HepG2 (cell line): Measurements from ENCODE around the gene C20orf204. TPM values are rescaled to one million over a fixed set of nuclear protein-coding genes. Genes with fewer than 3 reads are reported as not detected.

Experiments used
- ADNP ChIP-seq: sonication (generic); formaldehyde crosslinking; IDR thresholded peaks from 2 replicates; pipeline ENCODE4 v1.4.0; 2020; ENCODE audit warnings: missing genetic modification reagents
- BORCS8-MEF2B ChIP-seq: sonication (generic); formaldehyde crosslinking; IDR thresholded peaks from 2 replicates; pipeline ENCODE4 v1.8.0; 2022; ENCODE audit warnings: mild to moderate bottlenecking, missing genetic modification reagents
- HCFC1 ChIP-seq: fragments of 150-350 bp; IDR thresholded peaks from 2 replicates; pipeline ENCODE4 v1.6.1; 2014; ENCODE audit warnings: low read depth, low read length
- HMGA1 ChIP-seq: sonication (generic); formaldehyde crosslinking; conservative IDR thresholded peaks from 2 replicates; pipeline ENCODE4 v1.4.0; 2020; ENCODE audit warnings: missing genetic modification reagents
- JUNB ChIP-seq: sonication (generic); formaldehyde crosslinking; IDR thresholded peaks from 2 replicates; pipeline ENCODE4 v1.8.0; 2022; ENCODE audit warnings: missing genetic modification reagents, mild to moderate bottlenecking, borderline replicate concordance
- MAZ ChIP-seq, 2 experiments: sonication (generic) in 1 of 2; formaldehyde crosslinking in 1 of 2; IDR thresholded peaks; 2 replicates each; pipeline versions ENCODE4 v1.5.0 to v1.6.1; 2012 to 2020; ENCODE audit warnings: low read depth in 2 of 2, mild to moderate bottlenecking in 2 of 2, borderline replicate concordance in 1 of 2, improper control_type of control experiment in 1 of 2, low read length in 1 of 2, missing genetic modification reagents in 1 of 2, moderate library complexity in 1 of 2
- NFKB2 ChIP-seq: sonication (generic); formaldehyde crosslinking; IDR thresholded peaks from 2 replicates; pipeline ENCODE4 v1.4.0; 2020; ENCODE audit warnings: missing genetic modification reagents, borderline replicate concordance
- SYNCRIP ChIP-seq: fragments of 200-400 bp; formaldehyde crosslinking; IDR thresholded peaks from 2 replicates; pipeline ENCODE4 v1.6.1; 2018; ENCODE audit warnings: mild to moderate bottlenecking, low read depth, low read length; ENCODE audit not compliant: insufficient read depth
- TBX2 ChIP-seq: sonication (generic); formaldehyde crosslinking; IDR thresholded peaks from 2 replicates; pipeline ENCODE4 v1.5.0; 2020; ENCODE audit warnings: missing genetic modification reagents, mild to moderate bottlenecking, borderline replicate concordance
- TRAFD1 ChIP-seq: sonication (generic); formaldehyde crosslinking; IDR thresholded peaks from 2 replicates; pipeline ENCODE4 v1.5.1; 2020; ENCODE audit warnings: missing genetic modification reagents, mild to moderate bottlenecking, borderline replicate concordance
- ZEB1 ChIP-seq: IDR thresholded peaks from 2 replicates; pipeline ENCODE4 v1.6.1; 2012; ENCODE audit warnings: mild to moderate bottlenecking, low read depth, inconsistent platforms; ENCODE audit not compliant: insufficient replicate concordance
- ZMYM2 ChIP-seq: sonication (generic); formaldehyde crosslinking; IDR thresholded peaks from 2 replicates; pipeline ENCODE4 v1.8.0; 2022; ENCODE audit warnings: mild to moderate bottlenecking, missing genetic modification reagents
- ZNF205 ChIP-seq: IDR thresholded peaks from 2 replicates; pipeline ENCODE4 v1.6.1; 2018; ENCODE audit warnings: missing biosample characterization, missing genetic modification reagents
- ZNF230 ChIP-seq: sonication (generic); formaldehyde crosslinking; IDR thresholded peaks from 2 replicates; pipeline ENCODE4 v1.4.0; 2020; ENCODE audit warnings: mild to moderate bottlenecking, missing genetic modification reagents
- ZNF253 ChIP-seq: sonication (generic); formaldehyde crosslinking; IDR thresholded peaks from 2 replicates; pipeline ENCODE4 v1.8.0; 2022; ENCODE audit warnings: mild to moderate bottlenecking, missing genetic modification reagents, borderline replicate concordance
- ZNF362 ChIP-seq: sonication (generic); formaldehyde crosslinking; IDR thresholded peaks from 2 replicates; pipeline ENCODE4 v1.4.0; 2020; ENCODE audit warnings: missing genetic modification reagents, mild to moderate bottlenecking, borderline replicate concordance
- ZNF672 ChIP-seq: sonication (generic); formaldehyde crosslinking; IDR thresholded peaks from 2 replicates; pipeline ENCODE4 v1.8.1; 2022; ENCODE audit warnings: missing genetic modification reagents
- ZNF781 ChIP-seq: sonication (generic); formaldehyde crosslinking; IDR thresholded peaks from 2 replicates; pipeline ENCODE4 v1.5.1; 2020; ENCODE audit warnings: borderline replicate concordance, mild to moderate bottlenecking, missing genetic modification reagents; ENCODE audit errors: not compliant biosample characterization
- ZNF792 ChIP-seq: IDR thresholded peaks from 2 replicates; pipeline ENCODE4 v1.6.1; 2016
- ZSCAN25 ChIP-seq: sonication (generic); formaldehyde crosslinking; IDR thresholded peaks from 2 replicates; pipeline ENCODE4 v1.8.0; 2022; ENCODE audit warnings: mild to moderate bottlenecking, missing genetic modification reagents
- polyA plus RNA-seq, 8 experiments: library from polyadenylated mRNA; depleted of rRNA in 3 of 8; stranded (reverse) in 7 of 8; unstranded in 1 of 8; fragments of >200 nt; fragmentation: Illumina TruSeq in 4 of 8; extraction: Trizol in 4 of 8; gene quantifications; 2 replicates each; pipeline versions ENCODE4 v1.2.1 to v1.2.3, GENCODE V29; 2011 to 2016; ENCODE audit warnings: low read depth in 4 of 8, missing spikeins in 1 of 8, mixed read lengths in 1 of 8; ENCODE audit not compliant: insufficient read depth in 1 of 8
- total RNA-seq, 5 experiments: library from RNA; depleted of rRNA; stranded (reverse); fragments of >200 nt; fragmentation: Illumina TruSeq; extraction: Trizol; gene quantifications; 2 replicates each; pipeline ENCODE4 v1.2.3, GENCODE V29; 2016; ENCODE audit warnings: low read depth in 1 of 5
- TF ChIP-seq, protein P1 (sequence below): sonication (generic); formaldehyde crosslinking; IDR thresholded peaks from 2 replicates; pipeline ENCODE4 v1.5.0; 2020; ENCODE audit warnings: missing genetic modification reagents
- TF ChIP-seq, protein P2 (sequence below): sonication (generic); formaldehyde crosslinking; IDR thresholded peaks from 2 replicates; pipeline ENCODE4 v1.4.0; 2020; ENCODE audit warnings: missing genetic modification reagents
- TF ChIP-seq, protein P3 (sequence below): conservative IDR thresholded peaks from 2 replicates; pipeline ENCODE4 v1.6.1; 2018; ENCODE audit warnings: missing genetic modification reagents

The C20orf204 gene
- total and polyA plus RNA-seq, 2 of the 13 experiments (the other 11 are each of a cell fraction or from before 2014, with no cell fraction given) = 22.1 to 80.0 TPM

DNA sequence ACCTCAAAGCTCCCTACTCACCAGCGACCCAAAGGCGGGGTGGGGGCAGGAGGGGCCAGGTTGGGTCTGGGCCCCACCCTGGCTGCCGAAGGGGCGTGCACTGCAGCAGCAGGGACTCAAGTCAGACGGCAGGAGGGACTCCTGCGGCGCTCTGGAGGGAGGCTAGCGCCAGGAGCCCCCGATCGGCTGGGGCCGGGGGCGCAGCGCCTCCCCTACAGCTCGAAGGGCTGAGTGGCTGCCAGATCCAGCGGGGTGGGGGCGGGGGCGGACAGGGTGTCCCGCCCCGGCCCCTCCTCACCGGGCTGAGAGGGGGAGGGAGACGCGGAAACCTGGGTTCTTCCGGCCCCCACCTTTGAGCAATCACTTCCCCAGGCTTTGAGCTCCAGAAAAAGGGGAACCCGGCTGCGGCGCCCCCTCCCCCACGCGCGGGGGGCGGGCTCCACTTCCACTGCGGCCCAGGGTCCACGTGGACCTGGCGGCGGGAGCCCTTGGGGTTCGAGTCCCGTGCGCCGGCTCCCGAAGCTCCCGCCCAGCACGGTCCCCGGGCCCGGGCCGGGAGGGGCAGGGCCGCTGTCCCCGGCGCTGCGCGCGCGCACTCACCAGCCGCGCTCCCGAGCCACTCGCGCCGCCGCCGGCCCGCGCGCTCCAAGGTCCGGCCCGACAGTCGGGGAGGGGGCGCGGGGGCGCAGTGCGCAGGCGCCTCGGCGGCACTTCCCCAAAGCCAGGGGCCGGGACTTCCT is 43.5 kb downstream of the C20orf204 start, which contains the start of gene RGS19 (continued):
- TF ChIP-seq TRAFD1 (CRISPR knock-in tag) (no peak), JUNB (CRISPR knock-in tag) (no peak), ZNF792 (CRISPR knock-in tag) (no peak), TBX2 (CRISPR knock-in tag) (no peak), ZNF672 (CRISPR knock-in tag) (no peak), SYNCRIP (no peak), ZNF253 (CRISPR knock-in tag) (no peak), ZNF205 (peak; percentile 53; the same call in 1 of the 2 replicates), ZNF230 (no peak; the same call in 1 of the 2 replicates), HCFC1 (no peak), ZNF781 (CRISPR knock-in tag) (no peak), NFKB2 (CRISPR knock-in tag) (no peak), ZSCAN25 (no peak), ADNP (CRISPR knock-in tag) (peak; percentile 87; the same call in 1 of the 2 replicates), ZEB1 (no peak), BORCS8-MEF2B (CRISPR knock-in tag) (no peak), ZNF362 (CRISPR knock-in tag) (no peak), ZMYM2 (CRISPR knock-in tag) (no peak), MAZ (IDR thresholded peaks at IDR 0.05; ENCODE audit: borderline replicate concordance, low read depth, low read length) (peak; percentile 32), MAZ (CRISPR knock-in tag; IDR thresholded peaks at IDR 0.05; ENCODE audit: low read depth) (peak; percentile 55), HMGA1 (no peak)
- TF ChIP-seq, protein P1, sequence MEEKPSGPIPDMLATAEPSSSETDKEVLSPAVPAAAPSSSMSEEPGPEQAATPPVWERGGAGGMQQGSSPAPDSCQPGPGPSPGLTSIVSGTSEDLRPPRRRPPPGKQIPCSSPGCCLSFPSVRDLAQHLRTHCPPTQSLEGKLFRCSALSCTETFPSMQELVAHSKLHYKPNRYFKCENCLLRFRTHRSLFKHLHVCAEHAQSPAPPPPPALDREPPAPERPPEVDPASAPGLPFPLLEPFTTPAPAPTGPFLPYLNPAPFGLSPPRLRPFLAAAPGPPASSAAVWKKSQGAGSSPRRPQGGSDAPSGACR (CRISPR knock-in tag) = peak; percentile 80; the same call in 1 of the 2 replicates
- TF ChIP-seq, protein P2, sequence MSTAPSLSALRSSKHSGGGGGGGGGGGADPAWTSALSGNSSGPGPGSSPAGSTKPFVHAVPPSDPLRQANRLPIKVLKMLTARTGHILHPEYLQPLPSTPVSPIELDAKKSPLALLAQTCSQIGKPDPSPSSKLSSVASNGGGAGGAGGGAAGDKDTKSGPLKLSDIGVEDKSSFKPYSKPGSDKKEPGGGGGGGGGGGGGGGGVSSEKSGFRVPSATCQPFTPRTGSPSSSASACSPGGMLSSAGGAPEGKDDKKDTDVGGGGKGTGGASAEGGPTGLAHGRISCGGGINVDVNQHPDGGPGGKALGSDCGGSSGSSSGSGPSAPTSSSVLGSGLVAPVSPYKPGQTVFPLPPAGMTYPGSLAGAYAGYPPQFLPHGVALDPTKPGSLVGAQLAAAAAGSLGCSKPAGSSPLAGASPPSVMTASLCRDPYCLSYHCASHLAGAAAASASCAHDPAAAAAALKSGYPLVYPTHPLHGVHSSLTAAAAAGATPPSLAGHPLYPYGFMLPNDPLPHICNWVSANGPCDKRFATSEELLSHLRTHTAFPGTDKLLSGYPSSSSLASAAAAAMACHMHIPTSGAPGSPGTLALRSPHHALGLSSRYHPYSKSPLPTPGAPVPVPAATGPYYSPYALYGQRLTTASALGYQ (CRISPR knock-in tag) = no peak; the same call in 1 of the 2 replicates
- TF ChIP-seq, protein P3, sequence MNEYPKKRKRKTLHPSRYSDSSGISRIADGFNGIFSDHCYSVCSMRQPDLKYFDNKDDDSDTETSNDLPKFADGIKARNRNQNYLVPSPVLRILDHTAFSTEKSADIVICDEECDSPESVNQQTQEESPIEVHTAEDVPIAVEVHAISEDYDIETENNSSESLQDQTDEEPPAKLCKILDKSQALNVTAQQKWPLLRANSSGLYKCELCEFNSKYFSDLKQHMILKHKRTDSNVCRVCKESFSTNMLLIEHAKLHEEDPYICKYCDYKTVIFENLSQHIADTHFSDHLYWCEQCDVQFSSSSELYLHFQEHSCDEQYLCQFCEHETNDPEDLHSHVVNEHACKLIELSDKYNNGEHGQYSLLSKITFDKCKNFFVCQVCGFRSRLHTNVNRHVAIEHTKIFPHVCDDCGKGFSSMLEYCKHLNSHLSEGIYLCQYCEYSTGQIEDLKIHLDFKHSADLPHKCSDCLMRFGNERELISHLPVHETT (CRISPR knock-in tag) = peak; percentile 43; the same call in 1 of the 2 replicates
